ENCODE results near the gene ATP9A. TPM values are rescaled to one million over a fixed set of nuclear protein-coding genes. Genes with fewer than 3 reads are reported as not detected.

Gene ATP9A
- total and polyA plus RNA-seq, 4 donors, result 2.4 to 16.7 (median 9.9) TPM

- H3K4me3 ChIP-seq (ENCODE audit: low read depth in 1 of 3, low read length in 3 of 3), result no peak overlapping the region
- H3K27ac ChIP-seq (ENCODE audit: low read depth in 1 of 2, low read length in 2 of 2), result peak overlapping the region; percentile 93 to 100
- 38% methylated on average over 19 of the region's 19 CpGs for WGBS
- H3K9ac ChIP-seq (ENCODE audit: low read depth in 1 of 2, low read length in 2 of 2), result peak overlapping the region; percentile 60 to 93
- TF ChIP-seq RXRA (IDR thresholded peaks at IDR 0.05) (peak; percentile 92 to 97), REST (IDR thresholded peaks at IDR 0.05) (peak; percentile 85), MAX (IDR thresholded peaks at IDR 0.05) (peak; percentile 94), CTCF (IDR thresholded peaks at IDR 0.05; ENCODE audit: low read depth, low read length, missing input control) (no peak), NR2F2 (IDR thresholded peaks at IDR 0.05) (peak; percentile 21), FOXA1 (IDR thresholded peaks at IDR 0.05) (peak; percentile 95), RAD21 (IDR thresholded peaks at IDR 0.05) (peak; percentile 27 to 35), FOXA2 (IDR thresholded peaks at IDR 0.05) (peak; percentile 94), SP1 (IDR thresholded peaks at IDR 0.05) (peak; percentile 96), EGR1 (IDR thresholded peaks at IDR 0.05; ENCODE audit: low read depth in 2 of 2) (peak; percentile 69 to 93), JUND (IDR thresholded peaks at IDR 0.05) (peak; percentile 100), TAF1 (conservative IDR thresholded peaks at IDR 0.05) (peak; percentile 37), GABPA (IDR thresholded peaks at IDR 0.05 in 1 of 2, conservative IDR thresholded peaks at IDR 0.05 in 1 of 2) (no peak), ZBTB33 (IDR thresholded peaks at IDR 0.05) (peak; percentile 74), HNF4G (IDR thresholded peaks at IDR 0.05) (peak; percentile 40), HNF4A (conservative IDR thresholded peaks at IDR 0.05) (peak; percentile 72 to 86), YY1 (IDR thresholded peaks at IDR 0.05) (peak; percentile 86), ATF3 (IDR thresholded peaks at IDR 0.05) (peak; percentile 99)
- H3K9me3 ChIP-seq (ENCODE audit: control insufficient read depth in 4 of 4, low read length in 3 of 4), result no peaks in the 10 kb centered on the region
- no peaks in the 10 kb centered on the region for H3K27me3 ChIP-seq (ENCODE audit: control insufficient read depth in 4 of 4, insufficient read depth in 4 of 4, low read length in 3 of 4)
- H3K4me1 ChIP-seq (ENCODE audit: control insufficient read depth in 4 of 4, insufficient read depth in 4 of 4, low read length in 3 of 4), result peaks cover 4 to 22% (median 8%) of the 10 kb centered on the region in 4 donors
- no peak for DNase-seq (ENCODE audit: low spot score)
- H3K36me3 ChIP-seq (ENCODE audit: control insufficient read depth in 4 of 4, insufficient read depth in 3 of 4, low read depth in 1 of 4, low read length in 3 of 4), result no peaks in the 10 kb centered on the region
These were observed 18.0 kb downstream of the ATP9A start for GRCh38 chr20:51750037-51750769.

Measured in liver (tissue), 9 donors.